K562 (cell line): Measurements from ENCODE around the gene EML5. TPM values are rescaled to one million over a fixed set of nuclear protein-coding genes. Genes with fewer than 3 reads are reported as not detected.

Source experiments
- ATAC-seq: fragments of 200-7000 bp; cut with Tn5 transposase; 3 replicates; pipeline ENCODE4 v1.9.1; 2020; ENCODE audit warnings: moderate library complexity
- BruUV-seq: library from RNA; stranded (reverse); fragments of 400-500 nt; replicated peaks from 2 replicates; lab custom pipeline; 2021; lab: Mats Ljungman, UMichigan
- CTCF ChIA-PET: fragments of 300-600 bp; formaldehyde crosslinking; extraction: SDS; loops from one replicate; lab custom pipeline; 2021; ENCODE audit warnings: low intra/inter-chr PET ratio; lab: Yijun Ruan, JAX
- POLR2A ChIA-PET: fragments of 300-600, 350-650 bp; sonication (Branson Sonifier 250); formaldehyde crosslinking; extraction: SDS; loops from one replicate; lab custom pipeline; 2021; ENCODE audit warnings: antibody characterized with exemption, inconsistent platforms; lab: Yijun Ruan, JAX
- DNase-seq, 4 experiments: peaks; one replicate each; pipeline versions ENCODE4 v3.0.0 to v3.0.0-alpha.2; 2011 to 2018; ENCODE audit warnings: low spot score in 3 of 4, mixed read lengths in 3 of 4; ENCODE audit errors: extremely low read depth in 1 of 4
- FAIRE-seq: peaks from 2 replicates; lab custom pipeline; 2011; peaks lifted over from hg19 to GRCh38; lab: Jason Lieb, UNC
- H2AFZ ChIP-seq: 2 replicates; pipeline ENCODE4 v1.6.0; 2011; ENCODE audit warnings: low read depth, low read length, control low read depth, inconsistent platforms
- H3K27ac ChIP-seq: fragments of 200-600 bp; 3 replicates; pipeline ENCODE4 v1.8.0; 2011; ENCODE audit warnings: low read depth, mild to moderate bottlenecking, control low read depth, inconsistent platforms, low read length, moderate library complexity, mixed read lengths; ENCODE audit errors: extremely low read depth
- H3K27me3 ChIP-seq, 2 experiments: fragments of 300-600 bp in 1 of 2; 2 replicates in 1 of 2; 3 replicates in 1 of 2; pipeline versions ENCODE4 v1.6.0 to v1.8.0; 2011; ENCODE audit warnings: inconsistent platforms in 2 of 2, low read length in 2 of 2, mild to moderate bottlenecking in 1 of 2, mixed read lengths in 1 of 2, moderate library complexity in 1 of 2; ENCODE audit not compliant: control insufficient read depth in 2 of 2, insufficient read depth in 2 of 2
- H3K36me3 ChIP-seq: fragments of 300-600 bp; 3 replicates; pipeline ENCODE4 v1.8.0; 2011; ENCODE audit warnings: mild to moderate bottlenecking, low read length, inconsistent platforms; ENCODE audit not compliant: control insufficient read depth, insufficient read depth
- H3K4me1 ChIP-seq, 2 experiments: fragments of 200-600 bp in 1 of 2; replicated peaks in 1 of 2; 2 replicates in 1 of 2; 3 replicates in 1 of 2; pipeline versions ENCODE4 v1.5.1 to v1.8.0; 2011; ENCODE audit warnings: inconsistent platforms in 2 of 2, low read length in 2 of 2, mild to moderate bottlenecking in 1 of 2, mixed read lengths in 1 of 2, moderate library complexity in 1 of 2; ENCODE audit not compliant: control insufficient read depth in 2 of 2, insufficient read depth in 2 of 2
- H3K4me2 ChIP-seq: 2 replicates; pipeline ENCODE4 v1.6.1; 2011; ENCODE audit warnings: low read length, control low read depth, inconsistent platforms, mixed read lengths; ENCODE audit not compliant: insufficient read depth
- H3K4me3 ChIP-seq: fragments of 200-600 bp; sonication (generic), shearing (Covaris generic); 2 replicates; pipeline ENCODE4 v1.5.1; 2016; ENCODE audit warnings: control low read depth, inconsistent platforms
- H3K79me2 ChIP-seq: fragments of 200-600 bp; 3 replicates; pipeline ENCODE4 v1.8.0; 2011; ENCODE audit warnings: low read length, inconsistent platforms; ENCODE audit not compliant: control insufficient read depth, insufficient read depth
- H3K9ac ChIP-seq, 2 experiments: 2 replicates each; pipeline versions ENCODE4 v1.6.0 to v1.6.1; 2011; ENCODE audit warnings: low read depth in 2 of 2, low read length in 2 of 2, control low read depth in 1 of 2, inconsistent platforms in 1 of 2, mild to moderate bottlenecking in 1 of 2, mixed read lengths in 1 of 2; ENCODE audit not compliant: insufficient read depth in 1 of 2
- H3K9me1 ChIP-seq: one replicate; pipeline ENCODE4 v1.6.0; 2011; ENCODE audit warnings: inconsistent platforms, mild to moderate bottlenecking, low read length, moderate library complexity; ENCODE audit not compliant: control insufficient read depth, insufficient read depth
- H3K9me3 ChIP-seq: replicated peaks from 2 replicates; pipeline ENCODE4 v1.5.1; 2011; ENCODE audit warnings: low read depth, low read length, inconsistent platforms; ENCODE audit not compliant: control insufficient read depth, insufficient read depth
- H4K20me1 ChIP-seq: replicated peaks from 2 replicates; pipeline ENCODE4 v1.6.1; 2011; ENCODE audit warnings: low read length, inconsistent platforms, mixed read lengths; ENCODE audit not compliant: control insufficient read depth, insufficient read depth
- BRD4 ChIP-seq: fragments of 200-600 bp; sonication (generic); IDR thresholded peaks from 2 replicates; pipeline ENCODE4 v1.6.1; 2017; ENCODE audit warnings: inconsistent platforms
- CBFA2T2 ChIP-seq: fragments of 450-650 bp; conservative IDR thresholded peaks from 2 replicates; pipeline ENCODE4 v1.6.1; 2017; ENCODE audit warnings: mild to moderate bottlenecking
- CEBPG ChIP-seq, 3 experiments: fragments of 200-800 bp in 1 of 3; sonication (Bioruptor generic) in 1 of 3; sonication (generic) in 1 of 3; formaldehyde crosslinking in 1 of 3; IDR thresholded peaks in 2 of 3; conservative IDR thresholded peaks in 1 of 3; 2 replicates each; pipeline versions ENCODE4 v1.6.1 to v1.8.0; 2016 to 2022; ENCODE audit warnings: missing compliant biosample characterization in 2 of 3, missing genetic modification characterization in 2 of 3, mild to moderate bottlenecking in 1 of 3, missing genetic modification reagents in 1 of 3
- E2F3 ChIP-seq: fragments of 250-450 bp; sonication (Bioruptor Pico); IDR thresholded peaks from 2 replicates; pipeline ENCODE4 v1.4.0; 2020; ENCODE audit warnings: mild to moderate bottlenecking
- FOSL1 ChIP-seq: fragments of 200-800 bp; sonication (Bioruptor generic); conservative IDR thresholded peaks from 2 replicates; pipeline ENCODE4 v1.6.1; 2016; ENCODE audit warnings: missing genetic modification characterization, missing compliant biosample characterization
- PHF8 ChIP-seq: fragments of 200-600 bp; sonication (generic); IDR thresholded peaks from 2 replicates; pipeline ENCODE4 v1.6.1; 2012; ENCODE audit warnings: mixed run types, mild to moderate bottlenecking, inconsistent platforms, low read length, moderate library complexity, borderline replicate concordance
- PTBP1 ChIP-seq: fragments of 200-400 bp; formaldehyde crosslinking; IDR thresholded peaks from 2 replicates; pipeline ENCODE4 v1.6.1; 2017; ENCODE audit warnings: low read depth, low read length
- PURB ChIP-seq: sonication (generic); formaldehyde crosslinking; IDR thresholded peaks from 2 replicates; pipeline ENCODE4 v1.9.0; 2021; ENCODE audit warnings: low read depth, mild to moderate bottlenecking, missing genetic modification reagents
- SMAD3 ChIP-seq: fragments of 450-650 bp; formaldehyde crosslinking; conservative IDR thresholded peaks from 2 replicates; pipeline ENCODE4 v1.4.0; 2020; ENCODE audit warnings: mild to moderate bottlenecking
- SP2 ChIP-seq: IDR thresholded peaks from 2 replicates; pipeline ENCODE4 v1.6.1; 2011; ENCODE audit warnings: mild to moderate bottlenecking, low read depth, low read length, moderate library complexity; ENCODE audit not compliant: poor library complexity, severe bottlenecking; ENCODE audit errors: extremely low read depth
- STAT5B ChIP-seq: fragments of 250-450 bp; sonication (Bioruptor Pico); IDR thresholded peaks from 2 replicates; pipeline ENCODE4 v1.8.0; 2021; ENCODE audit warnings: mild to moderate bottlenecking, inconsistent platforms
- ZNF347 ChIP-seq: fragments of 450-650 bp; formaldehyde crosslinking; IDR thresholded peaks from 2 replicates; pipeline ENCODE4 v1.4.0; 2020; ENCODE audit warnings: low read depth, mild to moderate bottlenecking, moderate library complexity
- WGBS: fragments of 100-300 bp; shearing (Covaris generic); methylation state at CpG from one replicate; pipeline ENCODE4 v1.1.6; 2016; ENCODE audit warnings: low coverage, mixed read lengths; ENCODE audit not compliant: insufficient coverage; ENCODE audit errors: missing lambda C conversion rate; 5-methylcytosine and 5-hydroxymethylcytosine counted together
- in situ Hi-C: fragments of 300-500 bp; cut with MboI; formaldehyde crosslinking; loops from 4 replicates; pipeline ENCODE4 v1.15.0; 2018; ENCODE audit warnings: inconsistent platforms, mixed read lengths
- intact Hi-C: fragments of 100-400 bp; cut with micrococcal nuclease; formaldehyde crosslinking; loops from 2 replicates; pipeline ENCODE4 v1.14.2; 2022
- polyA plus RNA-seq, 8 experiments: library from polyadenylated mRNA; depleted of rRNA in 4 of 8; stranded (reverse) in 5 of 8; unstranded in 3 of 8; fragments of >200 nt; fragmentation: Nextera tagmentation in 2 of 8; fragmentation: Illumina TruSeq in 1 of 8; extraction: Ambion mirVana in 2 of 8; extraction: Trizol in 1 of 8; gene quantifications; 2 replicates each; pipeline versions ENCODE4 v1.2.1 to v1.2.3, GENCODE V29; 2011 to 2014; ENCODE audit warnings: inconsistent platforms in 1 of 8, missing spikeins in 1 of 8
- total RNA-seq, 7 experiments: library from RNA; depleted of rRNA in 6 of 7; stranded (reverse); fragments of >200 nt in 6 of 7; fragmentation: Illumina TruSeq in 2 of 7; extraction: Trizol in 2 of 7; gene quantifications; 2 replicates each; pipeline versions ENCODE4 v1.2.1 to v1.2.3, GENCODE V29; 2011 to 2021; ENCODE audit warnings: low replicate concordance in 1 of 7
- TF ChIP-seq, protein P1 (sequence below): fragments of 250-450 bp; sonication (Bioruptor Pico); IDR thresholded peaks from 2 replicates; pipeline ENCODE4 v1.8.0; 2021; ENCODE audit warnings: mild to moderate bottlenecking, moderate library complexity
- TF ChIP-seq, protein P2 (sequence below): fragments of 450-650 bp; conservative IDR thresholded peaks from 2 replicates; pipeline ENCODE4 v1.6.1; 2016; ENCODE audit warnings: missing genetic modification characterization, low read depth, mild to moderate bottlenecking, missing compliant biosample characterization, moderate library complexity
- TF ChIP-seq, protein P3 (sequence below): fragments of 450-650 bp; formaldehyde crosslinking; IDR thresholded peaks from 2 replicates; pipeline ENCODE4 v1.4.0; 2022; ENCODE audit warnings: mild to moderate bottlenecking, moderate library complexity
- TF ChIP-seq, protein P4 (sequence below): fragments of 450-650 bp; IDR thresholded peaks from 2 replicates; pipeline ENCODE4 v1.6.1; 2014; ENCODE audit warnings: low read depth, mild to moderate bottlenecking, moderate library complexity, borderline replicate concordance

The EML5 gene
- total and polyA plus RNA-seq, 9 of the 15 experiments (the other 6 are each of a cell fraction or from before 2014, with no cell fraction given): 0.06 to 0.34 (median 0.22) TPM

DNA sequence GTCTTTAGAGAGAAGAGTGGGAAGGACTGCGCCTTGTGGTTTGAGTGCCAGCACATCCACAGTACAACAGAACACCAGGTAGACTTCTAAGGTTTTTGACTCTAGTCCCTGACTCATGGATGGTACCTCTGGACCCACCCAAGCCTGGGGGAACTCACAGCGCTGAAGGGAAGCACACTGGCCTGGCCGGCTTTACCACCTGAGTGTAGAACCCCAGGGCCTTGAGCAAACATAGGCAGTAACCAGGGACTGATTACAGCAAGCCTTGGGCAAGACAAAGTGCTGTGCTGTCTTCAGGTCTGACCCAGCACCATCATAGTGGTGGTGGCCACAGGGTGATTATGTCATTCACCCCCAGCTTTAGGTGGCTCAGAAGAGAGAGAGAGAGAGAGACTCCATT, 17.2 kb downstream of the EML5 start:
- Histone ChIP-seq H3K9ac (no peak overlapping the region), H3K4me2 (no peak overlapping the region), H3K36me3 (no peaks in the 10 kb centered on the region), H3K79me2 (no peaks in the 10 kb centered on the region), H4K20me1 (no peaks in the 10 kb centered on the region)
- in situ Hi-C loops: no loop called here
- CTCF ChIA-PET: no interaction called here
- TF ChIP-seq CBFA2T2 (no peak), ZNF347 (CRISPR knock-in tag) (no peak), PURB (CRISPR knock-in tag) (no peak), SP2 (no peak), SMAD3 (no peak), CEBPG (CRISPR knock-in tag; IDR thresholded peaks at IDR 0.05) (no peak), CEBPG (tag; conservative IDR thresholded peaks at IDR 0.05 in 1 of 2, IDR thresholded peaks at IDR 0.05 in 1 of 2) (no peak), E2F3 (CRISPR knock-in tag) (no peak), PHF8 (no peak), FOSL1 (no peak), STAT5B (no peak), BRD4 (no peak), PTBP1 (no peak)
- TF ChIP-seq, protein P1, sequence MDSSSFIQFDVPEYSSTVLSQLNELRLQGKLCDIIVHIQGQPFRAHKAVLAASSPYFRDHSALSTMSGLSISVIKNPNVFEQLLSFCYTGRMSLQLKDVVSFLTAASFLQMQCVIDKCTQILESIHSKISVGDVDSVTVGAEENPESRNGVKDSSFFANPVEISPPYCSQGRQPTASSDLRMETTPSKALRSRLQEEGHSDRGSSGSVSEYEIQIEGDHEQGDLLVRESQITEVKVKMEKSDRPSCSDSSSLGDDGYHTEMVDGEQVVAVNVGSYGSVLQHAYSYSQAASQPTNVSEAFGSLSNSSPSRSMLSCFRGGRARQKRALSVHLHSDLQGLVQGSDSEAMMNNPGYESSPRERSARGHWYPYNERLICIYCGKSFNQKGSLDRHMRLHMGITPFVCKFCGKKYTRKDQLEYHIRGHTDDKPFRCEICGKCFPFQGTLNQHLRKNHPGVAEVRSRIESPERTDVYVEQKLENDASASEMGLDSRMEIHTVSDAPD (CRISPR knock-in tag): no peak
- TF ChIP-seq, protein P2, sequence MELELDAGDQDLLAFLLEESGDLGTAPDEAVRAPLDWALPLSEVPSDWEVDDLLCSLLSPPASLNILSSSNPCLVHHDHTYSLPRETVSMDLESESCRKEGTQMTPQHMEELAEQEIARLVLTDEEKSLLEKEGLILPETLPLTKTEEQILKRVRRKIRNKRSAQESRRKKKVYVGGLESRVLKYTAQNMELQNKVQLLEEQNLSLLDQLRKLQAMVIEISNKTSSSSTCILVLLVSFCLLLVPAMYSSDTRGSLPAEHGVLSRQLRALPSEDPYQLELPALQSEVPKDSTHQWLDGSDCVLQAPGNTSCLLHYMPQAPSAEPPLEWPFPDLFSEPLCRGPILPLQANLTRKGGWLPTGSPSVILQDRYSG (tag): no peak
- TF ChIP-seq, protein P3, sequence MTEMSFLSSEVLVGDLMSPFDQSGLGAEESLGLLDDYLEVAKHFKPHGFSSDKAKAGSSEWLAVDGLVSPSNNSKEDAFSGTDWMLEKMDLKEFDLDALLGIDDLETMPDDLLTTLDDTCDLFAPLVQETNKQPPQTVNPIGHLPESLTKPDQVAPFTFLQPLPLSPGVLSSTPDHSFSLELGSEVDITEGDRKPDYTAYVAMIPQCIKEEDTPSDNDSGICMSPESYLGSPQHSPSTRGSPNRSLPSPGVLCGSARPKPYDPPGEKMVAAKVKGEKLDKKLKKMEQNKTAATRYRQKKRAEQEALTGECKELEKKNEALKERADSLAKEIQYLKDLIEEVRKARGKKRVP (CRISPR knock-in tag): no peak
- TF ChIP-seq, protein P4, sequence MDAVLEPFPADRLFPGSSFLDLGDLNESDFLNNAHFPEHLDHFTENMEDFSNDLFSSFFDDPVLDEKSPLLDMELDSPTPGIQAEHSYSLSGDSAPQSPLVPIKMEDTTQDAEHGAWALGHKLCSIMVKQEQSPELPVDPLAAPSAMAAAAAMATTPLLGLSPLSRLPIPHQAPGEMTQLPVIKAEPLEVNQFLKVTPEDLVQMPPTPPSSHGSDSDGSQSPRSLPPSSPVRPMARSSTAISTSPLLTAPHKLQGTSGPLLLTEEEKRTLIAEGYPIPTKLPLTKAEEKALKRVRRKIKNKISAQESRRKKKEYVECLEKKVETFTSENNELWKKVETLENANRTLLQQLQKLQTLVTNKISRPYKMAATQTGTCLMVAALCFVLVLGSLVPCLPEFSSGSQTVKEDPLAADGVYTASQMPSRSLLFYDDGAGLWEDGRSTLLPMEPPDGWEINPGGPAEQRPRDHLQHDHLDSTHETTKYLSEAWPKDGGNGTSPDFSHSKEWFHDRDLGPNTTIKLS: no peak
- TF ChIP-seq, all 486 proteins: peak for 0
- no peaks in the 10 kb centered on the region for H3K9me1 ChIP-seq
- 5% methylated on average over 3 of the region's 3 CpGs for WGBS
- H3K27ac ChIP-seq: no peak overlapping the region
- no peak overlapping the region for H3K4me3 ChIP-seq
- intact Hi-C loops: no loop called here
- H3K27me3 ChIP-seq: no peaks in the 10 kb centered on the region; a peak in 1 of 5 replicates
- no peak overlapping the region for H2AFZ ChIP-seq
- FAIRE-seq: no peak
- DNase-seq: no peak
- H3K4me1 ChIP-seq: no peaks in the 10 kb centered on the region
- no TSS peak for BruUV-seq
- POLR2A ChIA-PET: no interaction called here
- H3K9me3 ChIP-seq: no peaks in the 10 kb centered on the region
- ATAC-seq: no peak
